HG02885 (cell line): Measurements from ENCODE around the gene SLC43A2.
"Not testable (repeated sequence)": the region's sequence is repeated elsewhere in the genome, so short reads cannot be mapped to it uniquely, and the experiment has no call there.

Experiments
- ATAC-seq: cut with Tn5 transposase; IDR thresholded peaks from one replicate; pipeline ENCODE4 v1.9.1; 2021; ENCODE audit warnings: mild to moderate bottlenecking; ENCODE audit not compliant: unreplicated experiment, poor library complexity

Gene SLC43A2

GRCh38 chr17:1592751-1593629 is 35.6 kb downstream of the SLC43A2 start:
- ATAC-seq: no peak

GRCh38 chr17:1591474-1592090 is 37.1 kb downstream of the SLC43A2 start:
- ATAC-seq: no peak

- no peak for ATAC-seq
Observed at GRCh38 chr17:1590747-1591473, 37.7 kb downstream of the SLC43A2 start.

GRCh38 chr17:1590029-1590746 is 38.4 kb downstream of the SLC43A2 start:
- ATAC-seq: no peak

GRCh38 chr17:1588821-1589585 is 39.6 kb downstream of the SLC43A2 start:
- no peak for ATAC-seq

GRCh38 chr17:1584167-1584566 is 44.5 kb downstream of the SLC43A2 start:
- no peak for ATAC-seq

GRCh38 chr17:1583556-1583955 is 45.1 kb downstream of the SLC43A2 start:
- ATAC-seq: no peak

- no peak for ATAC-seq
Observed at GRCh38 chr17:1582374-1582773, 46.3 kb downstream of the SLC43A2 start.

- no peak for ATAC-seq
Observed at GRCh38 chr17:1580979-1581676, 47.5 kb downstream of the SLC43A2 start.

GRCh38 chr17:1578029-1578428 is 50.6 kb downstream of the SLC43A2 start:
- no peak for ATAC-seq

GRCh38 chr17:1577583-1578013 is 51.0 kb downstream of the SLC43A2 start:
- no peak for ATAC-seq

- ATAC-seq: no peak
Observed at GRCh38 chr17:1577182-1577581, 51.5 kb downstream of the SLC43A2 start.

GRCh38 chr17:1576500-1576899 is 52.1 kb downstream of the SLC43A2 start:
- ATAC-seq: no peak

- no peak for ATAC-seq
Observed at GRCh38 chr17:1574697-1575471, 53.8 kb downstream of the SLC43A2 start.

- no peak for ATAC-seq
Observed at GRCh38 chr17:1573932-1574696, 54.5 kb downstream of the SLC43A2 start.

GRCh38 chr17:1572646-1573045 is 56.0 kb downstream of the SLC43A2 start:
- ATAC-seq: not testable (repeated sequence)

GRCh38 chr17:1571341-1571704 is 57.3 kb downstream of the SLC43A2 start:
- no peak for ATAC-seq
